Vagina (tissue), 2 donors: ENCODE measurements around the gene MDGA2.

ENCODE experiments used
- POLR2A ChIP-seq, 2 donors: fragments of 450-650 bp; IDR thresholded peaks; one replicate each; pipeline ENCODE4 v1.6.1; 2017; ENCODE audit warnings: antibody characterized with exemption in 2 of 2, mild to moderate bottlenecking in 2 of 2, moderate library complexity in 2 of 2
- TF ChIP-seq, protein P1 (sequence below), 3 experiments: fragments of 450-650 bp in 2 of 3; fragments of 200-600 bp in 1 of 3; sonication (generic) in 1 of 3; IDR thresholded peaks; one replicate each; pipeline ENCODE4 v1.5.1; 2017 to 2019; ENCODE audit warnings: antibody characterized with exemption in 3 of 3, mild to moderate bottlenecking in 2 of 3, moderate library complexity in 2 of 3

DNA sequence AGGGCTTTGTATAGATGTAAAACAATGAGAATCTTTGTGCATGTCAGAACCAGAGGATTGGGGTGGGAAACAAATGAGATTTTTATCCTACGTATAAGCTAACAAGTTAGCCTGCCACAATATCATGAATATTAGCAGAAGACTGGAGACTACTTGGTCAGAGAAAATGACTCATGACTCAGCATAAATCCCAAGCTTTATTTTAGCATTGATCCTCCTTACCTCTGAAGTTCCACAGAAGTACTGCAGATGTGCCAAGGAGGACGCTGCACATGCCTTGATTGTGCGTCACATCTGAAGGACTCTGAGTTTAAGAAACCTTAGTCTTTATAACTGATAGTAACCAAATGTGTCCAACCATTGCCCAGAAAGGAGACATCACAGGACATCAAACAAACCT lies 789.8 kb downstream of the MDGA2 start:
- TF ChIP-seq, protein P1, sequence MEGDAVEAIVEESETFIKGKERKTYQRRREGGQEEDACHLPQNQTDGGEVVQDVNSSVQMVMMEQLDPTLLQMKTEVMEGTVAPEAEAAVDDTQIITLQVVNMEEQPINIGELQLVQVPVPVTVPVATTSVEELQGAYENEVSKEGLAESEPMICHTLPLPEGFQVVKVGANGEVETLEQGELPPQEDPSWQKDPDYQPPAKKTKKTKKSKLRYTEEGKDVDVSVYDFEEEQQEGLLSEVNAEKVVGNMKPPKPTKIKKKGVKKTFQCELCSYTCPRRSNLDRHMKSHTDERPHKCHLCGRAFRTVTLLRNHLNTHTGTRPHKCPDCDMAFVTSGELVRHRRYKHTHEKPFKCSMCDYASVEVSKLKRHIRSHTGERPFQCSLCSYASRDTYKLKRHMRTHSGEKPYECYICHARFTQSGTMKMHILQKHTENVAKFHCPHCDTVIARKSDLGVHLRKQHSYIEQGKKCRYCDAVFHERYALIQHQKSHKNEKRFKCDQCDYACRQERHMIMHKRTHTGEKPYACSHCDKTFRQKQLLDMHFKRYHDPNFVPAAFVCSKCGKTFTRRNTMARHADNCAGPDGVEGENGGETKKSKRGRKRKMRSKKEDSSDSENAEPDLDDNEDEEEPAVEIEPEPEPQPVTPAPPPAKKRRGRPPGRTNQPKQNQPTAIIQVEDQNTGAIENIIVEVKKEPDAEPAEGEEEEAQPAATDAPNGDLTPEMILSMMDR (IDR thresholded peaks at IDR 0.05), result no peak
- no peak for TF ChIP-seq POLR2A (IDR thresholded peaks at IDR 0.05)
